HepG2 (cell line): ENCODE results near the gene NKPD1.

Experiments used
- BHLHE40 ChIP-seq: IDR thresholded peaks from 2 replicates; pipeline ENCODE4 v1.6.1; 2011; ENCODE audit warnings: low read length, improper control_type of control experiment
- TCF7L2 ChIP-seq: IDR thresholded peaks from 2 replicates; pipeline ENCODE4 v1.6.1; 2011; ENCODE audit warnings: mild to moderate bottlenecking, low read depth, low read length, moderate library complexity
- ZNF296 ChIP-seq: sonication (generic); formaldehyde crosslinking; conservative IDR thresholded peaks from 2 replicates; pipeline ENCODE4 v1.5.0; 2020; ENCODE audit warnings: mild to moderate bottlenecking, missing genetic modification reagents
- ZNF354B ChIP-seq: sonication (generic); formaldehyde crosslinking; IDR thresholded peaks from 2 replicates; pipeline ENCODE4 v1.8.0; 2022; ENCODE audit warnings: mild to moderate bottlenecking, missing genetic modification reagents

GRCh38 chr19:45136507-45137178, 24.1 kb downstream of the NKPD1 start:
- TF ChIP-seq BHLHE40 (no peak), ZNF354B (CRISPR knock-in tag) (no peak), TCF7L2 (no peak), ZNF296 (no peak)
